GM19035 (cell line): ENCODE results near the gene DPEP2.
"Not testable (repeated sequence)": the region's sequence is repeated elsewhere in the genome, so short reads cannot be mapped to it uniquely, and the experiment has no call there.

Source experiments
- ATAC-seq: cut with Tn5 transposase; IDR thresholded peaks from one replicate; pipeline ENCODE4 v1.9.1; 2021; ENCODE audit not compliant: unreplicated experiment

DPEP2 gene

GRCh38 chr16:67939507-67940445 lies 59.5 kb downstream of the DPEP2 start:
- no peak for ATAC-seq

GRCh38 chr16:67937713-67938112 lies 61.6 kb downstream of the DPEP2 start:
- ATAC-seq = not testable (repeated sequence)
